Colon (tissue), 2 donors: ENCODE measurements around the gene ITGA2.
"Not testable (repeated sequence)": the region's sequence is repeated elsewhere in the genome, so short reads cannot be mapped to it uniquely, and the experiment has no call there.

Experiments used
- FAIRE-seq: peaks from 2 replicates; lab custom pipeline; 2012; peaks lifted over from hg19 to GRCh38; lab: Jason Lieb, UNC
- donor health status: control.
- donor health status: control.

The ITGA2 gene

DNA sequence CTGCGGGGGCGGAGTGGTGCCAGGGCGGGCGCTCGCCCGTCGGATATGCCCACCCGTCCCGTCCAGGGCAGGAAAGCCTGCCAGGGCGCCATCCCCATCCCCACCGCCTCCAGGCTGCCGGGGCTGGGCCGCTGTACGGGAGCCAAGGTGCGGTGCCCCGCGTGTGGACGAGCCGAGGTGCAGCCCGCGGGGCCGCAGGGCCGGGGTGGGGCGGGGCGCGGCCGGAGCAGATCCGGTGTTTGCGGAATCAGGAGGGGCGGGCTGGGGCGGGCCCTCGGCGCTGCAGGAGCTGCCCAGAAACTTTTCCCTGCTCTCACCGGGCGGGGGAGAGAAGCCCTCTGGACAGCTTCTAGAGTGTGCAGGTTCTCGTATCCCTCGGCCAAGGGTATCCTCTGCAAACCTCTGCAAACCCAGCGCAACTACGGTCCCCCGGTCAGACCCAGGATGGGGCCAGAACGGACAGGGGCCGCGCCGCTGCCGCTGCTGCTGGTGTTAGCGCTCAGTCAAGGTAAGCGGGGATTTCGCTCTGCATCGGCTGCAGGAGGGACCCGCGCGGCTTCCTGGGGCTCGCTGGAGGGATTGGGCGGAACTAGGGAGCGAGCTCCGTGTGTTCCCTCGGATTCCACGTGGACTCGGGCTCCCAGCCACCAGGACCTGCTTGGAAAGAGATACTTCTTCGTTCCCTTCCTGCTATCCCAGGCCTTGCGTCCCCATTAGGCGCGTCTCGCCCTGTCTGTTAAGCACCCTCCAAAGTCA is at the start of gene ITGA2:
Gene ITGA2 (plus strand): TSS at position 328 of the 756 bp plus-strand sequence. CDS start 117 bp downstream, at position 445.
- no peak for FAIRE-seq

DNA sequence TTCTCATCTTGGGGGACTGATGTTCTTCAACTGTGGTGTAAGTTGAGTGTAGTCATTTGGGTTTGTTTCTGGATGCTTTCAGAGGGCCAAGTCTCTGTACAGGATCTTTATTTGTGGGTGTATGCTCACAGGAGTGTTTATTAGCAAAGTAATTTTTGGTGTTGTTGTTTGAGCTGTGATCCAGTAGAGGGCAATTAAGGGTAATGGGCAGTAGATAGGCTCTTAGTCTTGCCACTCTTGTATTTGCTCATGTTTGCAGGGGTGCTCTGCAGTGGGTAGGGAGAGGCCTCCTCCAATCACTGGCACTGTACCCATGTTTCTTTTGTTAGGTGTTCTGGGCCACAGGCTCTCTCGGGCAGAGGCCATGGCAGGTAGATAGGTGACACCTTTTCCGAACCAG is 45.9 kb upstream of the ITGA2 start:
- FAIRE-seq, result no peak

GRCh38 chr5:52943808-52944207 is 45.3 kb upstream of the ITGA2 start:
- FAIRE-seq, result no peak

GRCh38 chr5:52945040-52945439 is 44.1 kb upstream of the ITGA2 start:
- no peak for FAIRE-seq

DNA sequence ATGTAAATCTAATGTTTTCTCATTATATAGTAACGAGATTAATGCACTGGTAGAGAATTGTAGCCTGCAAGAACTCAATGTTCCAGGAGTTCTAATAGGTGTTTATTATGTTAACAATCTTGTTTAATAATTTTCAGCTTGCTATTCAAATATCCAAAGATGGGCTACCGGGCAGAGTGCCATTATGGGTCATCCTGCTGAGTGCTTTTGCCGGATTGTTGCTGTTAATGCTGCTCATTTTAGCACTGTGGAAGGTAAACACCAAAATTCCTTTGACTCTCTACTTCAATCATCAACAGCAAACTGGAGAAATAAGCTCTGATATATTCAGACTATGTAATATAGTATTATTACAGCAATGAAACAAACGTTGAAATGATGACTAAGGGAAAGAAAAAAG is 41.9 kb upstream of the ITGA2 start:
- FAIRE-seq, result no peak

DNA sequence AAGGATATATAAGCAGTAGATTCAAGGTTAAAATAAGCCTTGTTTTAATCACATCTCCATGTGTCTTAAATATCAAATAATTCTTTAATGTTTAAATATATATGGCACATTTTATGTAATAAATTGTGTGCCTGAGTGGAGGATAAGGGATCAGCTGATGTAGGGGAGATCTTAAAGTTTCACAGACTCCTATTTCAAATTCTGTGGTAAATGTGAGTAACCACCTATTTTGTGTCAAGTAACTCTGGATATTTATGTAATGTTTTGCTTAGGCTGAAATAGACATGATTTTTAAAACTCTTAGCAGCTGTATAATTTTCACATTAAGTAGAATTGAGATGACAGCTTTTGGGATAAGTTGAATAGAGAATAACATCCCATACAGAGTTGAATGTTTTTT is 41.3 kb upstream of the ITGA2 start:
- no peak for FAIRE-seq

GRCh38 chr5:52948418-52949076 is 40.6 kb upstream of the ITGA2 start:
- peak; percentile 41 for FAIRE-seq

- FAIRE-seq, result no peak
Measured at GRCh38 chr5:52950686-52951085, 38.5 kb upstream of the ITGA2 start.

DNA sequence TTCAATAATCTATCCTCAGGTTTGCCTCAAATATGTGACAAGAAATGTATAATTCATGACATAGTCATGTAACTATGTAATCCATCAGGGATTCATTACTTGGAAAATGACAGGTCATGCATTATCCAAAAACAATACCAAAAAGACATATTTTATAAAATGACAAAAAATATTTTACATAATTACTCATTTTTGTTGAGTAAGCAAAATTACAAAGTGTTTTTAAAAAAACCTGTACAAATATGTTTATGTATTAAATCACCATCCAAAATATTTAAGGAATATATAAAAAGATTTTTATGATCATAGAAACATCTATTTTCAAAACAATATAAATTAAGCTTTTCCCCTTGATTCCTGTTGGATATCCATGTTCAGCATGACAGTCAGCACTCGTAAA is 36.7 kb upstream of the ITGA2 start:
- FAIRE-seq, result no peak

GRCh38 chr5:52956014-52956413 is 33.1 kb upstream of the ITGA2 start:
- FAIRE-seq, result no peak

DNA sequence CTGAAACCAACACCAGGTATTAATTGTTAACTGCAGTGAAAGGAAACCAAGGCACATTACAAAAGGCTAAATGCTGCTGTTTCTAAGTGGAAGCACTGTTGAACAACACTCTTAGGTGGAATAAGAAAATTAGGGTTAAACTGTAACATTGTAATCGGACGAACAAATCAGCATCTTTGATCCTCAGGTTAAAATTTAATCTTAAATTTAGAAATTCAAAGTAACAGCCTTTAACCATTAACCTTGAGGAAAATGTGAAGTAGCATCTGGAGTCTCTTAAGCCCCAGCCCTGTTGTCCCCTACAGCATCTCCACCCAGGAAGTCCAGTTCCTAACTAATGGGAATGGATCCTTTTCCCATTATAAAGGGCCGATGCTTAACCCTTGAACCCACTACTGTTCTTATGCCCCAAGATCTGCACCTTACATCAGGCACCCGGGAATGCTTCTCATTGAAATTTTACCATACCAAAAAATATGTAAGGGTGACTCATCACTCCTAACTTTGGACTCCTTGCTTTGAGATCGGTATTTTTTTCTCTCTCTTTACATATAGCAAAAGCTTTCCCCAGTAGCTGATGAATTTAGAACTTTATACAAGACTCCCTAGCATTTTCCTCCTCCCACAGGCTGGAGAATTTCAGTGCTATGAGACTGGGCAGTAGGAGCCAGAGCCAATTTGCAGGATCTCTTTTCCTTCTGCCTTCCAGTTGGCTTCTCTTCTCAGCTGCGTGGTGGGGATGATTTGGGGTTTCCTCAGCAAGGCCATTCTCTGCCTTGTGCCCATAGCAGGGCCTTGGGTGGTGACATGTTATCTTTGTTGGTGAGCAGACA is 32.0 kb upstream of the ITGA2 start:
- no peak for FAIRE-seq

- FAIRE-seq, result no peak
Measured at GRCh38 chr5:52961274-52961681, 27.9 kb upstream of the ITGA2 start.

DNA sequence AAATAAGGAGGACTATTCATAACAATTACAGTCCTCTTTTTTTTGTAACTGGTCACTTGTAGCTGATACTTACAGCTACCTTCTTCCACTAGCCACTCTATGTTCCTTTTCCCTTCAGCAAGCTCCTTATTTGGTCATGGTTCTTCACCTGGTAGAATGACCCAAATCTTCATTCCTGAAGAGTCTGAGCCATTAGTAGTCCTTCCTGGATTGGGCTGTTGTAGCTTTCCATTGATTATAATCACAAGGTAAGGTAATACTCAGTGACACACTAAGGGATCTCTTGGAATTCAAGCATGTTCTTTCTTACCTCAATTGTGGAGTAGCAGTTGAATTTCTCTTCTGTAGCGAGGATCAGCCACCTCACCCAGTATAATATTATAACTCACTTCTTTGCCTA is 25.5 kb upstream of the ITGA2 start:
- no peak for FAIRE-seq

- no peak for FAIRE-seq
Measured at GRCh38 chr5:52964138-52964537, 25.0 kb upstream of the ITGA2 start.

- FAIRE-seq, result not testable (repeated sequence)
Measured at GRCh38 chr5:52976157-52976556, 13.0 kb upstream of the ITGA2 start.

DNA sequence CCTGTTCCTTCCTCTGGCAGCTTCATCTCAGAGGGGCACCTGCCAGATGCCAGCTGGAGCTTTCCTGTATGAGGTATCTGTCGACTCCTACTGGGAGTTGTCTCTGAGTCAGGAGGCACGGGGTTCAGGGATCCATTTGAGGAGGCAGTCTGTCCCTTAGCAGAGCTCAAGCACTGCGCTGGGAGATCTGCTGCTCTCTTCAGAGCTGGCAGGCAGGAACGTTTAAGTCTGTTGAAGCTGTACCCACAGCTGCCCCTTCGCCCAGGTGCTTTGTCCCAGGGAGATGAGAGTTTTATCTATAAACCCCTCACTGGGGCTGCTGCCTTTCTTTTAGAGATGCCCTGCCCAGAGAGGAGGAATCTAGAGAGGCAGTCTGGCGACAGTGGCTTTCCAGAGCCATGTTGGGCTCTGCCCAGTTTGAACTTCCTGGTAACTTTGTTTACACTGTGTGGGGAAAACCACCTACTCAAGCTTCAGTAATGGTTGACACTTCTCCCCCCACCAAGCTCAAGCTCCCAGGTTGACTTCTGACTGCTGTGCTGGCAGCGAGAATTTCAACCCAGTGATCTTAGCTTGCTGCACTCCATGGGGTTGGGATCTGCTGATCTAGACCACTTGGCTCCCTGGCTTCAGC is 11.8 kb upstream of the ITGA2 start:
- no peak for FAIRE-seq

GRCh38 chr5:52981507-52981906 is 7.6 kb upstream of the ITGA2 start:
- FAIRE-seq, result no peak

- no peak for FAIRE-seq
Measured at GRCh38 chr5:52983731-52984636, 5.2 kb upstream of the ITGA2 start.

GRCh38 chr5:52985306-52985705 is 3.8 kb upstream of the ITGA2 start:
- no peak for FAIRE-seq

DNA sequence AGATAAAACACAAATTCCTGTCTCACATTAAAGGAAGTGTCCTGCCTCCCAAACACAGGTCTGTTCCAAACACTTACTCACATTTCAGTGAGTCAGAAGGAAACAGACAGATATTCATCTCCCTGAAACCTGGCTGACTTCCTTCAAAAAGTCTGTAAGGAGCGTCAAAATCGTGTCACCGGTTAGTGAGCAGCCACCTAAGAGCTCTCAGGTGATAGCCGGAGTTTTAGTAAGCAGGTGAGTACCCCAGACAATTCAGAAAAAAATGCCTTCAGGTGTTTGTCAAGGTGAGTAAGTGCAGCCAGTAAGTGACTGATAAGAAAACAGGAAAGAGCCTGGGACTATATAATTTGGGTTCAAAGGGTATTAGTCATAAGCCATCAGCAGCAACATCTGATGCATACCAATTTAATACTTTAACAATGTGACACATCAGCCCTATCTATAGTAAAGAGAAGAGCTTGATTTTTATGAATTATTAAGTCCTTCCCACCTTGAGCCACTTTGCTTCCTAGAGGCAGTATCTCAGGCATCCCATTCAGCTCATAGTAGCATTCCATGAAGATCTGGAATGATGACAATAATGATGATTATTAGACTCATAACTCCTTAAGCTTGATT is 1.3 kb upstream of the ITGA2 start:
- no peak for FAIRE-seq
